ENCODE results near the gene MACF1. TPM values are rescaled to one million over a fixed set of nuclear protein-coding genes. Genes with fewer than 3 reads are reported as not detected.

Gene MACF1
- total RNA-seq, 1 experiment from 2014 or later, result 104 TPM

GRCh38 chr1:39239968-39240367, 35.5 kb downstream of the MACF1 start:
- Mint-ChIP-seq H3K4me3 (ENCODE audit: unreplicated experiment) (no peak overlapping the region), H3K36me3 (ENCODE audit: insufficient read depth, unreplicated experiment) (peaks cover 5% of the 10 kb centered on the region), H3K4me1 (ENCODE audit: low read depth, unreplicated experiment) (no peaks in the 10 kb centered on the region), H3K27me3 (ENCODE audit: insufficient read depth, unreplicated experiment) (no peaks in the 10 kb centered on the region), H3K9me3 (ENCODE audit: unreplicated experiment) (no peaks in the 10 kb centered on the region), H3K27ac (ENCODE audit: unreplicated experiment) (no peak overlapping the region)
- Histone ChIP-seq H3K4me3 (ENCODE audit: low read depth, low read length) (no peak overlapping the region), H3K36me3 (ENCODE audit: control insufficient read depth, insufficient read depth, low read length) (no peaks in the 10 kb centered on the region), H3K4me1 (no peaks in the 10 kb centered on the region), H3K27me3 (replicated peaks; ENCODE audit: control insufficient read depth, insufficient read depth, low read length) (no peaks in the 10 kb centered on the region), H3K9me3 (no peaks in the 10 kb centered on the region)
- TF ChIP-seq, protein P1, sequence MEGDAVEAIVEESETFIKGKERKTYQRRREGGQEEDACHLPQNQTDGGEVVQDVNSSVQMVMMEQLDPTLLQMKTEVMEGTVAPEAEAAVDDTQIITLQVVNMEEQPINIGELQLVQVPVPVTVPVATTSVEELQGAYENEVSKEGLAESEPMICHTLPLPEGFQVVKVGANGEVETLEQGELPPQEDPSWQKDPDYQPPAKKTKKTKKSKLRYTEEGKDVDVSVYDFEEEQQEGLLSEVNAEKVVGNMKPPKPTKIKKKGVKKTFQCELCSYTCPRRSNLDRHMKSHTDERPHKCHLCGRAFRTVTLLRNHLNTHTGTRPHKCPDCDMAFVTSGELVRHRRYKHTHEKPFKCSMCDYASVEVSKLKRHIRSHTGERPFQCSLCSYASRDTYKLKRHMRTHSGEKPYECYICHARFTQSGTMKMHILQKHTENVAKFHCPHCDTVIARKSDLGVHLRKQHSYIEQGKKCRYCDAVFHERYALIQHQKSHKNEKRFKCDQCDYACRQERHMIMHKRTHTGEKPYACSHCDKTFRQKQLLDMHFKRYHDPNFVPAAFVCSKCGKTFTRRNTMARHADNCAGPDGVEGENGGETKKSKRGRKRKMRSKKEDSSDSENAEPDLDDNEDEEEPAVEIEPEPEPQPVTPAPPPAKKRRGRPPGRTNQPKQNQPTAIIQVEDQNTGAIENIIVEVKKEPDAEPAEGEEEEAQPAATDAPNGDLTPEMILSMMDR (IDR thresholded peaks at IDR 0.05; ENCODE audit: insufficient read depth in 1 of 2, low read depth in 1 of 2, low read length in 1 of 2, severe bottlenecking in 1 of 2, unreplicated experiment in 1 of 2), result no peak
- no TSS peak for BruUV-seq (replicated peaks)
- DNase-seq, result no peak
- intact Hi-C loops (cut with micrococcal nuclease; ENCODE audit: unreplicated experiment), result no loop called here
- ChIA-PET CTCF (no interaction called here), POLR2A (no interaction called here)

- no peak overlapping the region for H3K27ac Mint-ChIP-seq (ENCODE audit: unreplicated experiment)
- no peaks in the 10 kb centered on the region for H3K36me3 ChIP-seq (ENCODE audit: control insufficient read depth, insufficient read depth, low read length)
- H3K4me3 ChIP-seq (ENCODE audit: low read depth, low read length), result no peak overlapping the region
- no peaks in the 10 kb centered on the region for H3K27me3 Mint-ChIP-seq (ENCODE audit: insufficient read depth, unreplicated experiment)
- intact Hi-C loops (cut with micrococcal nuclease; ENCODE audit: unreplicated experiment), result no loop called here
- TF ChIP-seq, protein P1 (IDR thresholded peaks at IDR 0.05; ENCODE audit: insufficient read depth in 1 of 2, low read depth in 1 of 2, low read length in 1 of 2, severe bottlenecking in 1 of 2, unreplicated experiment in 1 of 2), result no peak
- H3K4me1 Mint-ChIP-seq (ENCODE audit: low read depth, unreplicated experiment), result peaks cover 7% of the 10 kb centered on the region
- DNase-seq, result no peak
- no peak overlapping the region for H3K4me3 Mint-ChIP-seq (ENCODE audit: unreplicated experiment)
- BruUV-seq (replicated peaks), result no TSS peak
- CTCF ChIA-PET, result interaction anchor here (2.9 kb wide), 1 partner anchor 51 kb away, joined by 13 read pairs; no protein-coding TSS in a partner anchor
- H3K27me3 ChIP-seq (replicated peaks; ENCODE audit: control insufficient read depth, insufficient read depth, low read length), result no peaks in the 10 kb centered on the region
- peaks cover 7% of the 10 kb centered on the region for H3K36me3 Mint-ChIP-seq (ENCODE audit: insufficient read depth, unreplicated experiment)
- H3K9me3 ChIP-seq, result no peaks in the 10 kb centered on the region
- H3K4me1 ChIP-seq, result no peaks in the 10 kb centered on the region
- no peaks in the 10 kb centered on the region for H3K9me3 Mint-ChIP-seq (ENCODE audit: unreplicated experiment)
- POLR2A ChIA-PET, result no interaction called here
Observed at GRCh38 chr1:39243302-39243701, 38.8 kb downstream of the MACF1 start.

- peaks cover 7% of the 10 kb centered on the region for H3K4me1 Mint-ChIP-seq (ENCODE audit: low read depth, unreplicated experiment)
- H3K4me3 Mint-ChIP-seq (ENCODE audit: unreplicated experiment), result no peak overlapping the region
- Histone ChIP-seq H3K9me3 (no peaks in the 10 kb centered on the region), H3K4me3 (ENCODE audit: low read depth, low read length) (no peak overlapping the region), H3K4me1 (no peaks in the 10 kb centered on the region), H3K27me3 (replicated peaks; ENCODE audit: control insufficient read depth, insufficient read depth, low read length) (no peaks in the 10 kb centered on the region), H3K36me3 (ENCODE audit: control insufficient read depth, insufficient read depth, low read length) (no peaks in the 10 kb centered on the region)
- no peak for DNase-seq
- BruUV-seq (replicated peaks), result no TSS peak
- peaks cover 11% of the 10 kb centered on the region for H3K36me3 Mint-ChIP-seq (ENCODE audit: insufficient read depth, unreplicated experiment)
- no peak overlapping the region for H3K27ac Mint-ChIP-seq (ENCODE audit: unreplicated experiment)
- no peaks in the 10 kb centered on the region for H3K27me3 Mint-ChIP-seq (ENCODE audit: insufficient read depth, unreplicated experiment)
- no peaks in the 10 kb centered on the region for H3K9me3 Mint-ChIP-seq (ENCODE audit: unreplicated experiment)
- ChIA-PET POLR2A (no interaction called here), CTCF (no interaction called here)
- TF ChIP-seq, protein P1 (IDR thresholded peaks at IDR 0.05; ENCODE audit: insufficient read depth in 1 of 2, low read depth in 1 of 2, low read length in 1 of 2, severe bottlenecking in 1 of 2, unreplicated experiment in 1 of 2), result no peak
- intact Hi-C loops (cut with micrococcal nuclease; ENCODE audit: unreplicated experiment), result no loop called here
Observed at GRCh38 chr1:39250460-39251240, 46.2 kb downstream of the MACF1 start.

Measured in Caco-2 (cell line).